WTC11 (cell line): Measurements from ENCODE around the gene NCAPH2.

Experiments
- CTCF ChIP-seq: fragments of 200-600 bp; IDR thresholded peaks from 2 replicates; pipeline ENCODE4 v1.8.0; 2022; ENCODE audit warnings: antibody characterized with exemption
- GABPB1 ChIP-seq: sonication (generic); formaldehyde crosslinking; IDR thresholded peaks from 2 replicates; pipeline ENCODE4 v1.8.1; 2023; ENCODE audit warnings: mild to moderate bottlenecking, missing genetic modification reagents
- TP53 ChIP-seq: sonication (generic); formaldehyde crosslinking; IDR thresholded peaks from 2 replicates; pipeline ENCODE4 v1.8.1; 2023; ENCODE audit warnings: mild to moderate bottlenecking, missing genetic modification reagents
- USF2 ChIP-seq: sonication (generic); formaldehyde crosslinking; IDR thresholded peaks from 2 replicates; pipeline ENCODE4 v1.8.1; 2023; ENCODE audit warnings: mild to moderate bottlenecking, missing genetic modification reagents, moderate library complexity
- ZSCAN18 ChIP-seq: fragments of 250-450 bp; sonication (Bioruptor Pico); IDR thresholded peaks from 2 replicates; pipeline ENCODE4 v2.1.2; 2022; ENCODE audit warnings: mild to moderate bottlenecking, moderate library complexity

- TF ChIP-seq CTCF (no peak), USF2 (CRISPR knock-in tag) (no peak), ZSCAN18 (CRISPR knock-in tag) (no peak), GABPB1 (no peak), TP53 (CRISPR knock-in tag) (no peak)
These were observed 62.0 kb downstream of the NCAPH2 start for GRCh38 chr22:50569896-50570535.
